Hematopoietic multipotent progenitor cell treated with erythropoietin and hydrocortisone succinate and interleukin-3 and kit ligand, for 15 days (in vitro differentiated cells): ENCODE data around the gene SALL2.

Experiments used
- DNase-seq: peaks from one replicate; pipeline ENCODE4 v3.0.0-alpha.2; 2015; ENCODE audit warnings: low spot score

SALL2 gene

DNA sequence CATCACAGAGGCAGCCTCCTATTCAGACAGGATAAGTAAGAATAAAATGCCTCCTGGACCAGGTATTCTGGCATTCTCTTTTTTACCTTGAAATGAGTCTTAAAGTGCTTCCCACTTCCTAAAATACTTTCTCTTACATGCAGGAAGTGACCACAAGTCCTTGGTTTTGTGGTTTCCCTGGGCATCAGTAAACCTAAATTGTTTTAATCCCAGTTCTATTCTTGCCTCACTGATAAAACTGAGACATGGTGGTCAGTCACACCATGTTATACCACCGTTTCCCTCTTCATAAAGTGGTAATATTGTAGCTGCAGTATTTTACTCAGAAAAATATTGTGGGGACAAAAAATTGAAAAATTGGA, 1.2 kb upstream of the SALL2 start:
- no peak for DNase-seq

DNA sequence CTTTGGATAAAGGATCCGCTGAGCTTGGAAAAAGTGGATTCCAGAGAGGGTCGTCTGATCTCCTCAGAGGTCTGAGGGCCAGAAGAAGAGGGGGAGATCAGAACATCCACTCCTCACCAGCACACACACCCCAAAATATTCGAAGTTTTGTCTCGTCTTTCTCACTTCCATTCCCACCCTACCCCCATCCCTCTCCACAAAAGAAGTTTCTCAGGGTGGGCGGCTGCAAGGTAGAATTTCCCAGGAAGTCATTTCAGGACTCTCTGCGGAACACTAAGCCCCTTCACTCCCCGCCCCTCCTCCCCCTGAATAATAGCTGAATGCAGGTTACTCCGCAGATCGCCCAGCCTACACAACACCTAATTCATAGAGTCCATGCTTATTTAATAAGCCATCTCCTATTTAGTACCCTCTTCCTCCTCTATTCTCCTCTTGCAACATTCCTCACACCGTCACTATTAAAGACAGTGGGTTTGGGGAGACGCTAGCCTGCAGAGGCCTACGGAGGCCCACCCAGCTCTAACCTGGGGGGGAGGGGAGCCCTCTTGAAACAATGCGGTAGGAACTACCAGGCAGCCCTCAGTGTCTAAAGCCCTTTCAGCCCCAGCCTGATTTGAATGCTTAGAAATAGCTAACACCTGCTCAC, 649 bp upstream of the SALL2 start:
- DNase-seq = no peak

DNA sequence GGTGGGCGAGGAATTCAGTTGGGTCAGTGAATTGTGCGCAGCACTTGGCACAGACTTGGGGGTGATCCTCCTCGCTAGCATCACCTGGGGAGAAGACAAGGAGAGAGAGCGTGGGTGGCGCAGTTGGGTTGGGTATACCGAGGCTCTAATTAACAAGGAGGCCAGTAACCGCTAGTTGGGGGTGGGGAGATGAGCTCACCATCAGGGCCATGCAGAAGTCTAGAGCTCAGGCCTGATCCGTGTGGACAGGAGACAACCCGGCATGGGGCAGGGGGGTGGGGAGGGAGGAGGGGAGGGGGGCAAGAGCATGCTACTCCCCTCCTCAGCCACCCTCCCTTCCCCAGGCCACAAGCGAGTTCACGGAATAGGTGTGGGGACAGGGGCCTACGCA, 580 bp downstream of the SALL2 start:
- DNase-seq = no peak

DNA sequence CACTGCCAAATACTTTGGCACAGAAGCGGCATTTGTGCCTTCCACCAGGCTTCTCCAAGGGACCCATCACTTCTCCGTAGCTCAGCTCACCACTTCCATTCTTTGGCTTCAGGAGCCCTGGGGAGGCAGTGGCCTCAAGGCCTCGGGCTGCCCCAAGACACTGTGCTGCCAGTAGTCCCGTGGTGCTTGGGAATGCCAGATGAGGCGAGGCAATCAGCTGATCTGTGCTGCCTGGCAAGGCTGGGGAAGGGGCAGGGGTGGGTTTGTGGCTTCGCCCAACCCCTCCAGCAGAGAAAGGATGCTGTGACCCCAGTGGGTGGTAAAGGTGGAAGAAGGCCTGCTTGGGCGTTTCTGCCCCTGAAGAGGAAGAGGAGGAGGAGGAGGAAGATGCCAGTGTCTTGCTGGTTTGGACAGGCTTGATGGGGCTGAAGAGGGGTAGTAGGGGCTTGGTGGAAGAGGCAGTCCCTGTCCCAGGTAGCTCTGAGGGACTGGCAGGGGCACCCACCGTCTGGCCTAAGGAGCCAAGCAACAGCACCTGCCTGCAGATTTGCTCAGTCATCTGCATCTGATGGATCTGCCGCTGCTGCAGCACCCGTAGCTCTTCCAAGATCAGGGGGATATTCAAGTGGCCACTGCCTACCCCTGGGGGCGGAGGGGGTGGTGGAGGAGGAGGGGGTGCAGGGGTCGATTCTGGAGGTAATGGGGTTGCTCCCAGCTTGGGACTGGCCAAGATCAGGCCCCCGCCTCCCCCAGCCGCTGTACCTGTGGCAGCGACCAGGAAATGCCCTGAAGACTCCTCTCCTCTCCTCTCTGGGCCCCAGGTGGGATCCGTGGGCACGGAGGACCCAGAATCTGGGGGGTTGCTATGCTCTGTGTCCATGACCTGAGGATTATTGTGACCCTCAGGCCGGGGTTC, 1.3 kb downstream of the SALL2 start:
- no peak for DNase-seq

DNA sequence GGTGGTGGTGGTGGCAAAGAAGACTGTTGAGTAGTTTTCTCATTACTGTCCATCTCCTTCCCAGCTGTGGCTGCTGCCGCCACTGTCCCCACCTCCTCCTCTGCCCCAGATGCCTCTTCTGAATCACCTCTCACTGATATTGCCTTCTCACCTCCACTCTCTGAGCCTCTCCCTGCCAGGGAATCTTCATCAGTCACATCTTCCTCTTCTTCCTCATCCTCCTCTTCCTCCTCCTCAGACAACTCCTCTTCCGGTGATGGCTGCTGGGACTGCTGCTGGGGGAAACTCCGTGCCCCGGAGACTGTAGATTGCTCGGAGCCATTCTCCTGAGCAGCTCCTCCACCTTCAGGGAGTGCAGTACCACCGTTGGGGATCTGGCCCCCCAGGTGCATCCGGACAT, 2.9 kb downstream of the SALL2 start:
- DNase-seq = no peak

DNA sequence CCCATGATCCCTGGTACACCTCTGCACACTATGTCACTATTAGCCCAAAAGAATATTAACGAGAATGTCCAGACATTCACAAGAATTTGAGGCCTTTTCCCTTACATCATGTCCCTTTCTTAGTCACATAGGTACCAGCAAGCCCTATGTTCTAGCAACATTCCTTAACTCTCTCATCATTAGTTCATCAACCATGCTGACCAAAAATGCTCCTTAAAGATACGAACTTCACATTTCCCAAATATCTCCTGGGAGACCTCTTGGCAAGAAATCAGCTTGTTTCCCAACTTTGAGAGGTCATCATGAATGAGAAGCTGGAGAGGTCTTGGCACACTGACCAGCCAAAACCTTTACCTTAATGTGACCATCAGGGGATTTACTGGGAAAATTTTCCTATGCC, 4.6 kb downstream of the SALL2 start:
- no peak for DNase-seq

DNA sequence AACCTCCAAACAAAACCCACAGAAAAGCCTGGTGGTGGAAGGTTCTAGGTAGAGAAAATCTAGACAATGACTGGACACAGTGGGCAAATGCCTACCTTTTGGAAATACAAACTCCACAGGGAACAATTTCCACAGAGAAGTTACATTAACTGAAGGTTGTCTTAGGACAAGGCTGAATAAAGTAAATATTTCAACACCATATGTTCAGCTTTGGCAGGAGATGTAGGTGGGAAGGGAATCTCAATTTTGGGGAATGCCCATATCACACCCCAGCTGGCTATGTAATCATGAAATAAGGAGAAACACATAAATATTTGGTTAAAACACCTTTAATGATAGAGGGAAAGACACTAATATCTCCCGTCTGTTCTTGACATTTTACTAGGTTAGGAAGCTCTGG, 5.4 kb downstream of the SALL2 start:
- DNase-seq = no peak

DNA sequence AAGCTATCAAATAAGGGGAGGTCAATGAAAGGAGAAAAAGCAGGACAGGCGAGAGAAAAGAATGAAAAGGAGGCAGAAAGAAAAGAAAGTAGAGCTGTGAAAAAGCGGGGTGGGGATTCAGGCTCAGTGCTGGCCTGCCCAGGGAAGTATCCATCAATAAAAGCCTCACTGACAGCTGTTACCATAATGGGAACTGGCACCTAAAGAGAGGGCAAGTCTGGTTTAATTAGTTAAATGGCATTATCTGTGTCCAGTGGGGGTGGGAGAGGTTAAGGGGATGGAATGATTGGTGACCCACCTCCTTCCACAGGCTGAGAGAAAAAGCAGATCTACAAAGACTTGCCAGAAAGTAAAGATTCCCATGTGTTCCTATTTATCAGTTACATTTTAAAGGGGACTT, 7.4 kb downstream of the SALL2 start:
- no peak for DNase-seq

DNA sequence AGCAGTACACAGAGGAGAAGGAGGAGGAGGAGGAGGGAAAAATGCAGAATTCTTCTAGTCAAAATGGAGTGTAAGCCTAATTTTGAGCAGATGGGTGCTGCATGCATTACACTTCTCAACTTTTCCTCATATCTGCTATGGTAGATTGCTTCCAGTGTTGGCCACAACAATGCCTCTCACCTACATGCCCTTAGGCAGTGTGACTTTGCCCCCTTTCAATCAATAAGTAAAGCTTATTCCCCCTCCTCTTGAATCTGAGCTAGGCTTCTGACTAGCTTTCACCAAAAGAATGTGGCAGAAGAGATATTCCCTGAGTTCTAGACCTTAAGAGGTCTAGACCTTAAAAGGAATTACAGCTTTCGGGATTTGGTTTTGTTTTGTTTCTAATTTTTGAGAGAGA, 11.8 kb downstream of the SALL2 start:
- DNase-seq = no peak

DNA sequence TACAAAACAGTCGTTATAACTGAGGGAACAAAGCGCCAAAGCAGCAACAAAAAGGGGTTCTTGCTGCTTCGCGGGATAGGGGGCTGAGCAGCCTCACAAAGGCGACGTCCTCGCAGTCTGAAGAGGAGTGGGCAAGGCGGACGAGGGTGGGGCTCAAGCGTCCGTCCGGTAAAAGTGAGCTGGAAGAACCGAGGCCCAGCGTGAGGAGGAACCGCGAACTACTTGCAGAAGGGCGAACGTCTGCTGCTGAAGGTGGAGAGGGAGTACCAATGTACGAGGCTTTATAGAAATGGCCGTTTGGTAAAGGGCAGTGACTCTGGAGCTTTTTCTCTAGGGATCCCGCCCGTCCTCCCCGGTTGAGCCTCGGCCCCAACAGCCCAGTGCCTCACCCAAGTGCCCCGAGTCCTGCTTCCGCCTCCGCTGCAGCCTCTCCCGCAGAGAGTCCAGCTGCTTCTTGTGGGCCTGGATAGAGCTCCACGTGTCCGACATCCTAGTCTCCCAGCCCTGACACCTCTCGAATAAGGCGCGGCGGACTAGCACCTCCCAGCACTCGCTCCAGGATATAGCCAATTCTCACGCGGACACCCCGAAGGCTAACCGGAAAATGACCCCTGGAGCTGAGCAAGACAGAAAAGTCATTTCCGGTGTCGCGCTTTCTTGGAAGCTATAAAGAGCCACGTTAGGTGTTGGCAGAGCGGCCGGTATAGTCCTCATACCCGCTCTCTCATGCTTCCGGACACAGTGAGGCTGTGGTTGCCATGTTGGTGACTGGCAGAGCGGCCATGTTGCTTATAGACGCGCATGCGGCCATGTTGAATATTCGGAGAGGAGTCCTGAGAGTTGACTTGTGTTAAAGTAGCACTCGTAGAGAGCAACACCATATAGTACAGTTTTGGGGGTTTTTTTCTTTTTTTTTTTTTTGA, 15.2 kb downstream of the SALL2 start, which contains the start of gene METTL3:
METTL3 (minus strand) TSS at position 606 of the 923 bp plus-strand sequence; CDS start at position 489, 117 bp downstream.
- DNase-seq = peak; percentile 97

DNA sequence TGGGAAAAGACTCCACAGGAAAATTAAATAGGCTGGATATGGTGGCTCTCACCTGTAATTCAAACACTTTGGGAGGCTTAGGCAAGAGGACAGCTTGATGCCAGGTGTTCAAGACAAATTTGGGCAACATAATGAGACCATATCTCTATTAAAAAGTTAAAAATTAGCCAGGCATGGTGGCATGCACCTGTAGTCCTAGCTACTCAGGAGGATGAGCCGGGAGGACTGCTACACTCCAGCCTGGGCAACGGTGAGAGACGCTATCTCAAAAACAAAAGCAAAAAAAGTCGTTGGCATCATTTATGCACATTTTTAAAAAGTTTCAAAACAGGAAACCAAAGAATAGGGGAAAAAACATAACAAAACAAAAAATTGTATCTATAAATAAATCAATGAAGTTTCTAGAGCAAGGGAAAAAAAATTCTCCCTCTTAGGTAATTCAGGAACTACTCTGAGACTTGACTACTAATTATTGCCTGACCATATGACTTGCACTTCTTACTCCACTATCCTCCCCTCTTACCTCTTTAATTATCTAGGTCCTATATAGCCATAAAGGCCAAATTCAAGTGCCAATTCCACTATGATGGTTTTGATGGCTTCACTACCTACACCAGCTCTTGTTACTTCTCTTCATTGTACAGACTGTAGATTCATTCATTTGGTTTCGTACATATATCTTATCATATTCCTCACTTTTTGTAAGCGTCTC, 16.6 kb downstream of the SALL2 start:
- no peak for DNase-seq

DNA sequence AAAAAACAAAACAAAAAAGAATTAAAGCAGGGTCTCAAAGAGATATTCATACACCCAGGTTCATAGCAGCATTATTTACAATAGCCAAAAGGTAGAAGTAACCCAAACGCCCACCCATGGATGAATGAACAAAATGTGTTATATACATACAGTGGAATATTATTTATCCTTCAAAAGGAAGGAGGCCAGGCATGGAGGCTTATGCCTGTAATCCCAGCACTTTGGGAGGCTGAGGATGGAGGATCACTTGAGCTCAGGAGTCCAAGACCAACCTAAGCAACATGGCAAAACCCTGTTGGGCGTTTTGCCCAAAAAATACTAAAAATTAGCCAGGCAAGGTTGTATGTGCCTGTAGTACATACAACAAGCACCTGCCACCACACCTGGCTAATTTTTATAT, 19.6 kb downstream of the SALL2 start:
- DNase-seq = no peak

DNA sequence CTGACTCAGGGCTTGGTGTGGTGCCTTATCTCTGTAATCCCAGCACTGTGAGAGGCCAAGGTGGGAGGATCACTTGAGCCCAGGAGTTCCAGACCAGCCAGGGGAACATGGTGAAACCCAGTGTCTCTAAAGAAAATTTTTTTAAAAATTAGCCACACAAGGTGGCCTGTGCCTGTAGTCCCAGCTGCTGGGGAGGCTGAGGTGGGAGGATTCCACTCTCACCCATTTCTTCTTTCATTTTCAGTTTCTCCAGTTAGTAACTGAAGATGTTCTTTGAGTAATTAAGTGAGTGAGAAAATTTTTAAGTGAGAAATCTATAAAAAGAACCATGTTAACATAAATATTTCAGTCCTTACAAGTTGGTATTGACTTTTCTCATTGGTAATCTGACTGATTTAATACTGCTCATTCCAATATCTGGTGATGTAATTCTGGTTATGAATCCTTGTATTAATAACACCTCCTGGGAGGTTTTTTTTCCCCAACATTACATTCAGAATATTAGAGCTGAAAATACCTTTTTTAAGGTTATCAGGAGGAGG, 21.1 kb downstream of the SALL2 start:
- no peak for DNase-seq

DNA sequence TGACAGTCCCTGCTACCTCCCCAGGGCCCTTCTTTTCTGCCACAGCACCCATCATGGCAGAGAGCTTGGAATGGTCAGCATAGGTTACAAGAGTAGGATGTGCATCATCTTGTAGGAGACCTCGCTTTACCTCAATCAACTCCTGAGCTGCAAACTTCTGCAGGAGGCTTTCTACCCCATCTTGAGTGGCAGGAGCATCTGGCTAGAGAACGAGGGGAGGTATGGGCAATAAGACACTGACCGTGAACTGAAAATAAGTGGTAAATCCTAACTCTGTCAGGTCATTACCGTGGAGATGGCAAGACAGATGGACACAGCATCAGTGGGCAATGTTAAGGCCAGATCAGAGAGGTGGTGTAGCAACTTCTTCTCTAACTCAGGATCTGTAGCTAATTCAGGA, 22.8 kb downstream of the SALL2 start:
- no peak for DNase-seq

DNA sequence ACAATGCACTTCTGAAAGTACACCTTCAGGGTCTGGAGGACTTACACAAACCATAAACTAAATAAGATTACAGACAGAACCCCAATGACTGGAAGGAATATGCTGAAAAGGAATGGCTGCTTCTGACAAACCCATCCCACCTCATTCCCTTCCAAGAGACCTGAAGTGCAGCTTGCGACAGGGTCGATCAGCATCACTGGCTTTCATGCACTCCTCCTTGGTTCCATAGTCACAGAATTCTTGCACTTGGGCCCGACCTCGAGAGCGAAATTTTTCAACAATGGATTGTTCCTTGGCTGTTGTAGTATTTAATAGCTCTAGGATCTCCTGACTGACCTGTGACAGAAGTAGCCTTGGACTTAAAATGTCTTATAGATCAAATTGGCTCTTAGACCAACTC, 24.6 kb downstream of the SALL2 start:
- no peak for DNase-seq

DNA sequence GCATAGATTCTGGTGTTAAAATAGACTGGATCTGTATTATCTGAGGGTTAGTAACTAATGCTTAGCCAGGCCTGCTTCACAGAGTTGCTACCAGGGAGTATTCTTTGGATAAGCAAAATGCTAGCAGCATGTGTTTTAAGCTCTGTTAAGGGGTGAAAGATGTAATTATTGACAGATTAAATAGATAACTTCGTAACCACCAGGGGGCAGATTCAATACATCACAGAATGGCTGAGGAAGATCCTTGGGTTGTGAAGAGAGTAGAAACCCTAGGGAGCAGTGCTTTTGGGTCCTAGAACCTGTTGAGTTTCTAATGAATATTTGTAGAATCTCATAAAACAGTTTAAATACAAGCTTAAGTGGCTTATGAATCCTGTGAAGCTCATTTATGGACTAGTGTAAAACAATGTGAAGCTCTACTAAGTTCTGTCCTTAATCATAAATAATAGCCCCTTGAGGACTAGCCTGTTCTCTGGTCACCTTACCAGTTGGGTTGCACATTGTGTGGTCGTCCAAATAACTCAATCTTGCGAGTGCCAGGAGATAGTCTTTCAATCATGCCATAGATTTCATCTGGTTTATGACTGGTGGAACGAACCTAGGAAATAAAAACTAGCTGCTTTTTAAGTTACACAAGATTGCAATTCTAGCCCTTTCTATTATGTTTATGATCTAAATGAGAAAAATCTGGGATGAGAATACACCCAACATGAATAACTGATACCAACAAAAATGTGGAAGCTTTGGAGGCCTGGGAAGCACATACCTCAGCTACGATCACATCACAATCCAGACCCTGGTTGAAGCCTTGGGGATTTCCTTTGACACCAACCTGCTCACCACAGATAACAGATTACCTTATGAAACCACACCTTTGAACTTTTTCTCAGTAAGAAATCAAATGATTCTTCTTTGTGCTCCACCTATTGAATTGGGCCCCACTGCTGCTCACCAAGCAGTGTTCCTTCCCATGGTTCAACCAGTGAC, 27.3 kb downstream of the SALL2 start:
- peak; percentile 65 for DNase-seq

DNA sequence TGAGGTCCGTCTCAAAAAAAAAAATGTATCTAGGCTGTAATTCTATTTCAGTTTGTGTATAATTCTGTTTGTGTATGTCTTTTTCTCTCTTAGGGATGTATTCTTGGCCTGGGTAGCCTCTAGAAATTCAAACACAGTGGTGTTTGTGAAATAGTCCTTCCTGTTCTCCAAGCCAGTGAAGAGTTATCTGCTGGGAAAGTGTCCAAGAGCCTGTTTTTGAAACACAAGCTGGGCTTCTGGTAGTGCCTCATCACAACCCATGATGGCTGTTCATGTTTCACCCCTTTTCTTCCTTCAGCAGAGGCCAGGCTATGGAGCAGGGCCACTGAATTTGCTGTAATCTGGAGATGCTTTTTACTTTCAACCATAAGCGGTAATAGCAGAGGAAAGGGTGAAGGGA, 29.7 kb downstream of the SALL2 start:
- no peak for DNase-seq

DNA sequence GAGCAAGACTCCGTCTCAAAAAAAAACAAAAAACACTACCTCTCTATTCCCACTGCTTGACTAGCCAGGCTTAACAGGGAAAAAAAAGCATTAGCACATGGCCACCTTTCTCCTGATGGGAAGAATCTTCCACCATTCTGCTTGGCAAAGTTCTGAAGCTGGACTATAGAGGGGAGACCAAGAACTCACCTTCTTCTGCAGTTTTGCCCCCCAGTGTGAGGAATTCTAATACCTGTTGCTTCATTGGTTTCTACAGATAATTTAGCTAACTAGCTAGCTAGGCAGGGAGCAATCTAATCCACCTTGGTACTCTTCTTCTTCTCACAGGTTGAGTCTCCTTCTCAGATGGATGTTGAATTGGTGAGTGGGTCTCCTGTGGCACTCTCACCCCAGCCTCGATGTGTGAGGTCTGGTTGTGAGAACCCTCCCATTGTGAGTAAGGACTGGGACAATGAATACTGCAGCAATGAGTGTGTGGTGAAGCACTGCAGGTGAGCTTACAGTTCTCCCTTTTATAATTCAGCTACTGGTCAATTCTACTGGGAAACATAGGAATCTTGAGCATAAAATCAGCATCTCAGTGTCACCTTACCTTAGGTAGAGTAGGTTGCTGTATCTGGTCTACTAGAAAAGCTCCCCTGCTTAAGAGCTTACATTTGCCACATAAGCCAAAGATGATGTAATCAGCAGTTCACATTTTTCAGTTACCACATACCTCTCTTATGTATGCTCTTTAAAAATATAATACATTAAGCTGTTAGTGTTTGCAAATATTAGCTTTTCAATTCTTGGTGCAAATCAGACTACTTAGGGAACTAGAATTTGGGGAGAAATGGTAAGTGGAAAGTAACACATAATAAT, 31.0 kb downstream of the SALL2 start:
- DNase-seq = no peak

DNA sequence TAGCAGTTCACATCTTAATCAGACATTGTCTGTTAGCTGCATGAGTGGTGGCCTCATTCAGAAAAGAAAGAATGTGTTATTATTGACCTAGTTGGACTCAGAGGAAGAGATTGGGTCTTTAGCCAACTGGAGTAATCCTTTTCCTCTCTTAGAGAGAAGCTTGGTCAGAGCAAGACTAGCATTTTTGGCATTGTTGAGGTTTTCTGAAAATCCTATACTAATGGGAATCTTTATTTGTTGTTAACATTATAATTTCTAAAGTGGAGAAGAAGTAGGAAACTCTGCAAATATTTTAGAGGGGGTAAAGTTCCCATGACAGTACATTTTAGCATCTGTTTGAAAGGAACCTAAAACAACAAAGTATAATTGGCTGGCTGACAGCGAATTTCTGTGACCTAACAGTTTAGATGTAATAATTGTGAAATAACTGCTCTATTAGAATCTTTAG, 39.5 kb downstream of the SALL2 start:
- DNase-seq = no peak
